CD4-positive, alpha-beta T cell treated with Interferon alpha-2 for 1 hour (primary cell): ENCODE results near the gene C10orf67.
"Not testable (repeated sequence)": the region's sequence is repeated elsewhere in the genome, so short reads cannot be mapped to it uniquely, and the experiment has no call there.

Experiments
- DNase-seq, 2 donors: peaks; one replicate each; pipeline ENCODE4 v3.0.0-alpha.2; 2020 to 2022

The C10orf67 gene

DNA sequence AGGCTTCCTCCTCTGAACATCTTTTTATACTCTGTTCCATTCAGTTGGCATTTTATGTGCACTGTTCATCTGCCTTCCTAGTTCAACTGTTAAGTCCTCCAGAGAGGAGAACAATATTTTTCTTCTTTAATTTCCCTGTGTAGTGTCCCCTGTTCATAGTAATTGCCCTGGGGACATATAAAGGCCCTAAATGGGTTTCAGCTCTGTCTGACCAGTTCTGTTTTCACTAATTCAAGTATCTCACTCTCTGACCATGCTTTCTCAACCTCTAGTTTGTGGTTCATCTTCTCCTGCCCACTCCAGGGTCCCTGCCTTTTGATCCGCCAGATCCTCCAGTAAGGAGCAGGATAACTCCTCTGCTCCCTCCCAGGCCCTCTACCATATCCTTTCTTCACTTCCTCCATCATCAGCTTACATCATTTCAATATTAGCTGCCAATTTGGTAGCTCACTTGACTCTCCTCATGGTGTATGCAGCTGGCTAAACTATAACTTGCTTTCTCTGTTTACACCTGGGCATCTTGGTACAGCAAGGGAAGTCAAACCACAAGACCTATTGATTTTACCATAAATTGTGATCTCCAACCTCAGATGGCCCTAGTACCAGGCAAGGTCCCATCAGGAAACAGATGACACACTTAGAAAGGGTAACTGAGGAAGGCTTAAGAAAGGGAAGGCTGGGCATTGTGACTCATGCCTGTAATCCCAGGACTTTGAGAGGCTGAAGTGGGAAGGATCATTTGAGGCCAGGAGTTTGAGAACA lies 17.7 kb upstream of the C10orf67 start:
- DNase-seq: no peak

DNA sequence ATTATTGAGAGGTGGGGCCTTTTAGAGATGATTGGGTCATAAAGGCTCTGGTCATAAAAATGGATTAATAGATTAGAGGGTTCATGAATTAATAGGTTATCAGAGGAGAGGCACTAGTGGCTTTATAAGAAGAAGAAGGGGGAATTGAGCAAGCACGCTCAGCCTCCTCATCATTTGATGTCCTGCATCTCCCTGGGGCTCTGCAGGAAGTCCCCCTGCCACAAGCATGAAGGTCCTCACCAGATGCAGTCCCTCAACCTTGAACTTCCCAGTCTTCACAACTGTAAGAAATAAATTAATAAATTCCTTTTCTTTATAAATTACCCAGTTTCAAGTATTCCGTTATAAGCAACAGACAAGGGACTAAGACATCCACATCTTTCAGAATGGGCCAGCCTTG lies 17.1 kb upstream of the C10orf67 start:
- DNase-seq: no peak

DNA sequence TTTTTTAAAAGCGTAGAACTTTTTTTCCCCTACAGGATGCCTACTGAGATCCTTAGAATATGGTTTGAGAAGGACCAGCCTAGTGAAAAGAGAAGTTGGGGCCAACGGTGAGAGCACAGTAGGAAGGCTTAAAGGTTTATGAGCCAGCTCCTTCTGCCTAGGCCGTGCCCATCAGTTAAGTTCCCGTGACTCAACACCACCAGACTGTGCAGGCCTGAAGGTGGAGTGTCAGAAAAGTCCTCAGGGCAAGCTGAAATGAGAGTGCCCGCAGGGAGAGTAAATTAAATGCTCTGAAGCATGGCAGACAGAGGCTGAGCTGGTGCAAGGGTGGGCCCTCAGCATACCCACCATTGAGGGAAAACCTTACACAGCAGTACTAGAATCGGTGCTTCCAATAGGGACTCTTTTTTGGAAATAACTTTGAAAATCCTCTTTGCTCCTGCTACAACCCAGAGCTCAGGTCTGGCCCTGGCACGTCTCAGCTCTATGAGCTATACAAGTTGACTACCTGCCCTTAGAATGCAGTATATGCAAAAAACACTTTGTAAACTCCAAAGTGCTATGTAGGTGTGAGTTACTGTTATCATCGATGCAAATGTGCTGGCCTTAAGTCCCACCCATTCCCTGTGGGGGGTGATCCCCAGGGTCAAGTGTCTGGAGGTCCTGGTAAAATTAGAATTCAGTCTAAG lies 15.2 kb upstream of the C10orf67 start:
- no peak for DNase-seq

DNA sequence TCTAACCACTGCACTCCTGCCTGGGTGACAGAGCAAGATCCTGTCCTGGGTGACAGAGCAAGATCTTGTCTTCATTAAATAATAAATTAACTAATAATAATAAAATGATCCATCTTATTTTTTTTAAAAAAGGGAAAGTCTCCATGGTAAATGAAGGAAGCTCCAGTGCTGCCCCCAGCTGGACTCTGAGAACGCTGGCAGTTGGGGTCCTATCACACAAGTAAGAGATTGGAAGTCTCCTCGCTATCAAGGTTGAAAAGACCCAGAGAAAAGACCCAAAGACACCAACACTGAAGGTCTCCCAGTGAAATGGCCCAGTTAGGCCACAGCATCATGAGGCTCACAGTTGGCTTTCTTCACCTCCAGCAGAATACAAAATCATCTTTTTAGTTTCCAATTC lies 13.8 kb upstream of the C10orf67 start:
- no peak for DNase-seq

DNA sequence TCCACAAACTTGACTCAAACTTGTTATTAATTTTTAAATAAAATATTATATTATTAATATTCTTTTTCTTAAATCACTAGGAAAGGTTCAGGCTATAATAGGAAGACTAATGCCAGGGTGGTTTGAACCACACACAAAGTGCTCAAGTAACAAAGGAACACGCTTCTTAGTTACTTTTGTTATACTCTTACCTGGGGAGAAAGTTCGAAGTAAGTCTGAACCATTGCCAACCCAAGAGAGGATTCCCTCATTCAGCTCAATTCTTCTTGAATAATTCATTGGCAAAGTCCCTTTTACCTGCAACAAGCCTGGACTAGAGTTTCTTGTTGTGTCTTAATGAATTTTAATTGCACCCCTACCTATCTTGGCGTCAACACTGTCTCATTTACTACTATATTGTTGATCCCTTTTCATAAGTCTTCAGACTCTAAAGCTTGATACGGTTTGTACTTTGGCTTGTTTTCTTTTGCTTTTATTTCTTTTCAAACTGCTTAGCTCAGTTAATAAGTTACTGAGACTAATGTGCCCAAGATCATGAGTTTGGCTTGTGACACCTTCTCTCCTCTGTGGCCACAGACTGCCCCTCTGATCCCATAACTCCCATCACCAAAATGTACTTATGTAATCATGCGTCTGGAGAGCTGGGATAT lies 10.2 kb upstream of the C10orf67 start:
- no peak for DNase-seq

DNA sequence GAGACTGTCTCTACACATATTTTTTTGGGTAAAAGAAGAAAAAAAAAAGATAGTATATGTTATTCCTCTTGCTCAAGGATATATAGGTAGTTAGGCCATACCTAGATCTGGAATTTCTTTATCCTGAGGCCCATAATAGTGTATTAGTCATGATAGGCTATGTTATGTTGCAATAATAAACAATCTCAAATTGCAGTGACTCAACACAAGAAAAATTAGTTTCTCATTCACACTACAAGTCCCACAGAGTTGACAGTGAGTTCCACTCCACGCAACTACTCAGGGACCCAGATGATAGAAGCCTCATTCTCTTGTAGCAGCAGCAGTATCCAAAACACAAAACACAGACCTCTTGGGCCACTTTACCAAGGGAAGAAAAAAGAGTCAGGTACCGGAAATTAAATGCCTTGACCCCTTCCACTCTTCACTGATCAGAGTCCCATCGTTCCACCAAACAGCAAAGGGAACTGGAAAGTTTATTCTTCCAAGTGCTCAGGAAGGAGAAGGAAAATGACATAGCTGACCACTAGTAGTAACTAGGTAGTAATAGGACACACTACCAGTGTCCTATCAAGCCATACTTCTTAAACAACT lies 7.4 kb upstream of the C10orf67 start:
- DNase-seq: no peak

DNA sequence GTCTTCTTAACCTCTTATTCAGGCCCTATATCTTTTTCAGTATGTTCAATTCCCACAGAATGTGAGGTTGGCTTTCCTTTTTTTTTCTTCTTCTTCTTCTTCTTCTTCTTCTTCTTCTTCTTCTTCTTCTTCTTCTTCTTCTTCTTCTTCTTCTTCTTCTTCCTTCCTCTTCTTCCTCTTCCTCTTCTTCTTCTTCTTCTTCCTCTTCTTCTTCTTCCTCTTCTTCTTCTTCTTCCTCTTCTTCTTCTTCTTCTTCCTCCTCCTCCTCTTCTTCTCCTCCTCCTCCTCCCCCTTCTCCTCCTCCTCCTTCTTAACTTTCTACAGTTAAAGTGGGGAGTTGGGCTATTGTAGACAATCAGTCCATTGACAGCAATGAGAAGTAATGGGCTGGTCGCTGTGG lies 6.1 kb upstream of the C10orf67 start:
- not testable (repeated sequence) for DNase-seq

DNA sequence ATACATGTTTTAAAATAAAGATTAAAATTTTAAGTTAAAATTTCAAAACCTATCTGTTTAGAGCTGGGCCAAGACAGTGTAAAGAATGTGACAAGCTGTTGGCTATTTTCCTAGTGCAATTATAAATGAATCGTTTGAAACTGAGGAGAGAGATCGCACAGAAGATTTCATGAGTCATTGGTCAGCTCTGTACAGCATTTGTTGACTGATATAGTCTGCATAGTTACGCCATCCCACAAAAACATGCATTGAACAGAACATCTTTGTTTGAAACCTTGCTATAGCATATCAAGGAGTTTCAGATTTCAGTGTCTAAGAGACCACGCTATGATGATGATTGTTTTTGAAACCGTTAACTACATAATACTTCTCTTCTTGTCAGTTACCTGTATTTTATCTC lies 1.3 kb upstream of the C10orf67 start:
- no peak for DNase-seq

DNA sequence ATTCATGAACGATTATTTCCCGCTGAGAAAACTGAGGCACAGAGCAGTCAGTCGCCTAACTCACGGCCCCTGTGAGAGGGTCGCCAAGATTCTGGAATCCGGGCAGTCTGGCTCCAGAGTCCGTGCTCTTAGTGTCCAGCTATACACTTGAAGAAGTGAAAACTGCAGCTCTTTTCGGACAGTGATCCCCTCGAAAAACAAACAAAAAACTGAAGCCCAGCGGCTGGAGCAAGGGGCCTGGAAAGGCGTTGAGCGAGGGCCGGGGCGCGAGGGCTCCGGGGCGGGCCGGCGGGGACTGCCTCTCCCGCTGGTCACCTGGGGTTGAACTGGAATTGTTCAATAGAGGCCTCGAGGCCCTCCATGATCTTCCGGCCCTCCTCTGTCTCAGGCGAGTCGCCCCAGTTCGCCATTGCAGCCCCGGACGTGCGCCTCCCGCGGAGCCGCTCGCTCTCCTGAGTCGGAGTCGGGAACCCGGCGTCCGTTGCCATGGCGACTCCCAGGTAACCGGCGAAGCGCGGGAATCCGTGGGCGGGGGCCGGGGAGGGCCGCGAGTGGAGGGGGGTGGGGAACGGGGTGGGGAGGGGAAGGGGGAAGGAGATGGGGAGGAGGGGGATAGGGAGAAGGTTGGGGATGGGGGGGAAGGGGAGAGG lies 881 bp downstream of the C10orf67 start:
- DNase-seq: peak in 1 of 2 donors; percentile 52

DNA sequence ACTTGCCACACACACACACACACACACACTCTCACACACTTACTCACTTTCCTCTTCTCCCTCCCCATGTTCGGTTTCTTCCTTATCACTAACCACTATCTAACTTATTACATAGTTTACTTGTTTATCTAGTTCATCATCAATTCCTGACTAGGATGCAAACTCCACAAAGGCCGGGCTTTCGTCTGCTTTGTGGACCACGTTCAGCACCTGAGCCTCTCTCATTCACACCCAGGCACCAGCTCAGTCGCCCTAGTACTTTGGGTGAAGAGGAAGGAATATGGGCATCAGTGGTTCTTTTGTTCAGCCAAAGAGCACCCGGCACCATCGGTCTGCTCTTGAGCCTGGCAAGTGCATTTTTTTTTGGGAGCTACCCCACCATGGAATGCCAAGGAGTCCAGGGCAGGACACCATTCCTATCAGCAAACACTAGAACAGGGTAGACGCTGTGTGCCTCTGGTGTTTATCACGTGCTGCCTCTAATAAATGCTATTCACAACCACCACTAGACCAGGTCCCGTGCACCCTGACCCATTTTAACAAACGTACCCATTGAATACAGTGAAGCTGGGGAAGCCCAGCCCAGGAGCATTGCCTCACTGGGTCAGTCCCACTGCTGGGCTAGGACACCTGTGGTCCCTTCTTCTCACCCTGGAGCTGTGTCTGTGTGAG lies 2.2 kb downstream of the C10orf67 start:
- DNase-seq: peak in 1 of 2 donors; percentile 30

GRCh38 chr10:23341004-23341403 lies 3.6 kb downstream of the C10orf67 start:
- peak in 1 of 2 donors; percentile 46 for DNase-seq

- DNase-seq: no peak
Observed at GRCh38 chr10:23340354-23340753, 4.2 kb downstream of the C10orf67 start.

- no peak for DNase-seq
Observed at GRCh38 chr10:23338886-23339285, 5.7 kb downstream of the C10orf67 start.

DNA sequence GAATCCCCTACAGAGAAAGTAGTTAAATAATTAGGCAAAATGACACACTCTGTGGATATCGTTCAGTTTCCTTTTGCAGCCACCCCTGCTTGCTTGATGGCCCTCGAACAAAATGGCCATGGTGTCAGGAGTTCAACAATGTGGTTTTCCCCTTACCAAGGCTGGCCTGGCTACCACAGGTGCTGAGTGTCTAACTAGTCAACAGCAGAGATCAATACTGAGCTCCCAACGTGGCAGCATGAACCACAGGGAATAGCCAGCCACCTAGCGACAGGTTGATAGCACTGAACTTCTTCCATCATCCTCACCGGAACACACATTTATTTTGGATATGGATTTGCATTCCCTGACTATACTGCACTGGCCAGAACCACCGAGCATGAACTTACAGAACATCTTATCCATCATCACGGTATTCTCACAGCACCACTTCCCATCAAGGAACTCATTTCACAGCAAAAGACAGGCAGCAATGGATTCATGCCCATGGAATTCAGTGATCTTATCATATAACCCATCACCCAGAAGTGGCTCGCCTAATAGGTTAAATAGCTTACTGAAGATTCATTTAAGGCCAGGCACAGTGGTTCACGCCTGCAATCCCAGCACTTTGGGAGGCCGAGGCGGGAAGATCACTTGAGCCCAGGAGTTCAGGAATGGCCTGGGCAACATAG lies 6.3 kb downstream of the C10orf67 start:
- DNase-seq: no peak

- no peak for DNase-seq
Observed at GRCh38 chr10:23337616-23338015, 7.0 kb downstream of the C10orf67 start.

DNA sequence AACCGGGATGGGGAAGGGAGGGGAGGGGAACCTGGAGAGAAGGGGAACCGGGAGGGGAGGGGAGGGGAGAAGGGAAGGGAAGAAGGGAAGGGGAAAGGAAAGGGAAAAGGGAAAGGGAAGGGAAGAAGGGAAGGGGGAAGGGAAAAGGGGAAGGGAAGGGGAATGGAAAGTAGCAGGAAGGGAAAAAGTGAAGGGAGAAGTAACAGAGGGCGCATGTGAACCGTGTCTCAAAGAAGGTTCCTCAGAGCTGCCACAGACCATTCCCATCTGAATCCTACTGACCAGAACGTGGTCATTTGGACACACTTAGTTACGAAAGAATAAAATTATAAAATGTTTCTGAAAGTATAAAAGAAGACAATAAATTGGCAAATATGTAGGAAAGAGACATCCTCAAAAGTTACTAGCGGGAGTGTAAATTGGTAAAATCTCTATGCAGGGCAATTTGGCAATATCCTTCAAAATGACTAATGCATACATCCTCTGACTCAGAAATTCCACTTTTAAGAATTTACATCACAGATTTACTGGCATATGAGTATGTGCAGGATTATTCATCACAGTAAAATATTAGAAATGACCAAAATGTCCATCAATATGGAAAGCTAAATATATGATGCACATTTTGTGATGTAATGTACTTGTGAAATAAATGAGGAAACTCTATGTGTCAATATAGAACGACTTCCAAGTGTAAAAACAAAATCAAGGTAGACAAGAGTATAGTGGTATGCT lies 12.9 kb downstream of the C10orf67 start:
- no peak for DNase-seq

GRCh38 chr10:23330948-23331347 lies 13.6 kb downstream of the C10orf67 start:
- DNase-seq: no peak

GRCh38 chr10:23326544-23327307 lies 17.9 kb downstream of the C10orf67 start:
- no peak for DNase-seq

DNA sequence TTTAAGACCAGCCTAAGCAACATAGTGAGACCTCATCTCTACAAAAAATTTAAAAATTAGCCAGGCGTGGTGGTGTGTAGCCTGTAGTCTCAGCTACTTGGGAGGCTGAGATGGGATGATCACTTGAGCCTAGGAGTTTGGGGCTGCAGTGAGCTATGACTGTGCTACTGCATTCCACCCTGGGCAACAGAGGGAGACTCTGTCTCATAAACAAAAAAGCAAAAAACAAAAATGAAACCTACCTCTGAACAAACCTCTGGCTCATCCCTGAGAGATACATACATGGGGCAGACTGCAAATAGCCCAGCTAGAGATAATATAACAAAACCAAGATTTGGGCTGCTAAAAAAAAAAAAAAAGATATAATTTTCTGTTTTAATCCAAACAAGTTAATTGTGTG lies 19.5 kb downstream of the C10orf67 start:
- peak in 1 of 2 donors; percentile 20 for DNase-seq

DNA sequence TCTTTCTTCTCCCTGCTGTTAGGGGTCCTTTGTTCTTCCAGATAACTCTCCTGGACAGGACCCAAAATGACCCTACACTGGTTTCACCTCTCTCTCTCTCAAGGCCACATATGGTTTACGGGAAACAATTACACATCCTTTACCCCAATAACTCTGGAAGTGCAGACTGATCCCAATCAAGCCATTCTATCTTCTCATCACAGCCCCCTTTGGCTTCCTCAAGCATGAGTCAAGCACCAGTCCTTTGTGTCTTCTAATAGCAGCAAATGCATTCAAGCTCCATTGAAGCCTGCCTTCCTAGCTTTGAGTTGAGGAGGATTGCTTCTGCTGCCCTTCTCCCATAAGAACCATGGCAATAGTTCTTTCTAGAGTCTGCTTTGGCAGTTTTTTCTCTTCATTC lies 20.2 kb downstream of the C10orf67 start:
- no peak for DNase-seq
